Measurements from ENCODE around the gene TTC16. TPM values are rescaled to one million over a fixed set of nuclear protein-coding genes. Genes with fewer than 3 reads are reported as not detected.

TTC16 gene
- total and polyA plus RNA-seq, 12 donors = under 0.01 to 1.0 (median 0.32) TPM; not detected in 2

DNA sequence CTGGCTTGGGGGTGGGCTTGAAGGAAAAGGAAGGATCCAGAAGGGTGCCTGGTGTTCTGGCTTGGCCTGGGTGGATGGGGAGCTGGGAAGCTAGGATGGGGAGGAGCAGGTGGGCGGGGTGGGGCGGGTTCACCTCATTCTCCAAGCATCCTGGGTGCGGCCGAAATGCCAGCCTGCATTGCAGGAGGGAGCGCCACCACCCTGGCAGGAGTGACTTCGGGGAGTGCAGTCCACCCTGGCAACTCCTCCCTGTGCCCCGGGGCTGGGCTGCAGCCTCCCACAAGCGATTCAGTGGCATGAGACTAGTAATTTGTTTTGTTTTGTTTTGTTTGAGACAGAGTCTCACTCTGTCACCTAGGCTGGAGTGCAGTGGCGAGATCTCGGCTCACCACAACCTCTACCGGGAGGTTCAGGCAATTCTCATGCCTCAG lies 5.5 kb downstream of the TTC16 start:
- DNase-seq = no peak
- no peak for TF ChIP-seq POLR2A (IDR thresholded peaks at IDR 0.05)
- TF ChIP-seq CTCF (IDR thresholded peaks at IDR 0.05) = no peak
- intact Hi-C loops (cut with DNase I) = no loop called here

GRCh38 chr9:127722055-127722745 lies 6.3 kb downstream of the TTC16 start:
- intact Hi-C loops (cut with DNase I) = no loop called here
- Histone ChIP-seq H3K27ac (no peak overlapping the region), H3K4me3 (no peak overlapping the region), H3K27me3 (no peaks in the 10 kb centered on the region), H3K9me3 (replicated peaks in 1 of 3) (no peaks in the 10 kb centered on the region), H3K4me1 (replicated peaks in 1 of 2) (peaks cover 0 to 6% of the 10 kb centered on the region in 2 donors), H3K36me3 (replicated peaks in 1 of 2) (no peaks in the 10 kb centered on the region)
- WGBS, 4 donors = 57 to 75% (median 64%) methylated on average over 8 to 12 of the region's 12 CpGs
- no peak for DNase-seq
- TF ChIP-seq CTCF (IDR thresholded peaks at IDR 0.05) (no peak), POLR2A (IDR thresholded peaks at IDR 0.05) (no peak)

More for the DNA sequence above, 5.5 kb downstream of the TTC16 start:
- no peak overlapping the region for H3K4me3 ChIP-seq
- no peaks in the 10 kb centered on the region for H3K9me3 ChIP-seq (replicated peaks in 1 of 3)
- H3K27me3 ChIP-seq = no peaks in the 10 kb centered on the region
- no peak overlapping the region for H3K27ac ChIP-seq
- no peaks in the 10 kb centered on the region for H3K36me3 ChIP-seq (replicated peaks in 1 of 2)
- WGBS, 4 donors = 70 to 78% (median 73%) methylated on average over 10 to 11 of the region's 11 CpGs
- H3K4me1 ChIP-seq (replicated peaks in 1 of 2) = peaks cover 1 to 8% of the 10 kb centered on the region in 2 donors

- 89 to 96% (median 94%) methylated on average over 7 to 13 of the region's 13 CpGs for WGBS, 4 donors
- Histone ChIP-seq H3K4me1 (replicated peaks in 1 of 2) (peaks cover 0 to under 1% of the 10 kb centered on the region in 2 donors), H3K9me3 (replicated peaks in 1 of 3) (no peaks in the 10 kb centered on the region), H3K4me3 (no peak overlapping the region), H3K27me3 (no peaks in the 10 kb centered on the region), H3K27ac (no peak overlapping the region), H3K36me3 (replicated peaks in 1 of 2) (no peaks in the 10 kb centered on the region)
- DNase-seq = no peak
- TF ChIP-seq POLR2A (IDR thresholded peaks at IDR 0.05) = no peak
- TF ChIP-seq CTCF (IDR thresholded peaks at IDR 0.05) = no peak
- intact Hi-C loops (cut with DNase I) = no loop called here
Observed at GRCh38 chr9:127723013-127723412, 7.1 kb downstream of the TTC16 start.

- intact Hi-C loops (cut with DNase I) = no loop called here
- 89 to 100% (median 91%) methylated on average over 3 to 5 of the region's 5 CpGs for WGBS, 4 donors
- no peaks in the 10 kb centered on the region for H3K4me1 ChIP-seq (replicated peaks in 1 of 2)
Observed at GRCh38 chr9:127723444-127723843, 7.6 kb downstream of the TTC16 start.

More at GRCh38 chr9:127723444-127723843, 7.6 kb downstream of the TTC16 start:
- TF ChIP-seq POLR2A (IDR thresholded peaks at IDR 0.05) (no peak), CTCF (IDR thresholded peaks at IDR 0.05) (no peak)
- no peak for DNase-seq
- no peak overlapping the region for H3K4me3 ChIP-seq
- no peaks in the 10 kb centered on the region for H3K27me3 ChIP-seq
- no peaks in the 10 kb centered on the region for H3K36me3 ChIP-seq (replicated peaks in 1 of 2)
- no peak overlapping the region for H3K27ac ChIP-seq
- H3K9me3 ChIP-seq (replicated peaks in 1 of 3) = no peaks in the 10 kb centered on the region
